DOHH2 (cell line): ENCODE data around the gene KCNC1.

Source experiments
- H3F3A ChIP-seq: fragments of 200-600 bp; sonication (generic), shearing (Covaris generic); 2 replicates; pipeline ENCODE4 v1.6.0; 2016; ENCODE audit warnings: antibody characterized with exemption, mild to moderate bottlenecking; ENCODE audit not compliant: control insufficient read depth, insufficient read depth
- H3K27ac ChIP-seq: fragments of 200-600 bp; sonication (generic); 2 replicates; pipeline ENCODE4 v1.5.1; 2014; ENCODE audit warnings: low read depth, mild to moderate bottlenecking, low read length, moderate library complexity
- H3K27me3 ChIP-seq: fragments of 200-600 bp; sonication (generic); 2 replicates; pipeline ENCODE4 v1.6.1; 2014; ENCODE audit warnings: mild to moderate bottlenecking, low read length, mixed read lengths; ENCODE audit not compliant: control insufficient read depth
- H3K36me3 ChIP-seq: fragments of 200-600 bp; sonication (generic); 2 replicates; pipeline ENCODE4 v1.6.1; 2014; ENCODE audit warnings: mild to moderate bottlenecking, low read length, moderate library complexity, mixed read lengths; ENCODE audit not compliant: control insufficient read depth
- H3K4me1 ChIP-seq: fragments of 200-600 bp; sonication (generic); 2 replicates; pipeline ENCODE4 v1.6.1; 2014; ENCODE audit warnings: mild to moderate bottlenecking, low read length, mixed read lengths; ENCODE audit not compliant: control insufficient read depth
- H3K4me2 ChIP-seq: fragments of 200-600 bp; sonication (generic); 2 replicates; pipeline ENCODE4 v1.6.0; 2014; ENCODE audit warnings: mild to moderate bottlenecking, low read length, moderate library complexity
- H3K4me3 ChIP-seq: fragments of 200-600 bp; sonication (generic); 2 replicates; pipeline ENCODE4 v1.5.1; 2014; ENCODE audit warnings: mild to moderate bottlenecking, low read length, mixed read lengths
- H3K79me2 ChIP-seq: fragments of 200-600 bp; sonication (generic); 2 replicates; pipeline ENCODE4 v1.6.1; 2014; ENCODE audit warnings: mild to moderate bottlenecking, low read length, mixed read lengths; ENCODE audit not compliant: control insufficient read depth
- H3K9me2 ChIP-seq: fragments of 200-600 bp; sonication (generic); replicated peaks from 2 replicates; pipeline ENCODE4 v1.6.1; 2014; ENCODE audit warnings: mild to moderate bottlenecking, low read length, mixed read lengths; ENCODE audit not compliant: control insufficient read depth
- H3K9me3 ChIP-seq: fragments of 200-600 bp; sonication (generic); 2 replicates; pipeline ENCODE4 v1.6.1; 2014; ENCODE audit warnings: antibody characterized with exemption, low read length, mixed read lengths; ENCODE audit not compliant: control insufficient read depth, insufficient read depth
- H4K20me1 ChIP-seq: fragments of 200-600 bp; sonication (generic); 2 replicates; pipeline ENCODE4 v1.6.0; 2014; ENCODE audit warnings: low read depth, mild to moderate bottlenecking, antibody characterized with exemption, low read length, moderate library complexity; ENCODE audit not compliant: control insufficient read depth, insufficient read depth
- EZH2phosphoT487 ChIP-seq: fragments of 200-600 bp; sonication (generic); IDR thresholded peaks from 2 replicates; pipeline ENCODE4 v1.6.1; 2017; ENCODE audit warnings: borderline replicate concordance, mild to moderate bottlenecking, antibody characterized with exemption, low read length, moderate library complexity, mixed read lengths
- TF ChIP-seq, protein P1 (sequence below): fragments of 200-600 bp; sonication (generic); IDR thresholded peaks from one replicate; pipeline ENCODE4 v1.5.1; 2014; ENCODE audit warnings: antibody characterized with exemption, mild to moderate bottlenecking, low read depth, low read length; ENCODE audit not compliant: poor library complexity, severe bottlenecking

KCNC1 gene

DNA sequence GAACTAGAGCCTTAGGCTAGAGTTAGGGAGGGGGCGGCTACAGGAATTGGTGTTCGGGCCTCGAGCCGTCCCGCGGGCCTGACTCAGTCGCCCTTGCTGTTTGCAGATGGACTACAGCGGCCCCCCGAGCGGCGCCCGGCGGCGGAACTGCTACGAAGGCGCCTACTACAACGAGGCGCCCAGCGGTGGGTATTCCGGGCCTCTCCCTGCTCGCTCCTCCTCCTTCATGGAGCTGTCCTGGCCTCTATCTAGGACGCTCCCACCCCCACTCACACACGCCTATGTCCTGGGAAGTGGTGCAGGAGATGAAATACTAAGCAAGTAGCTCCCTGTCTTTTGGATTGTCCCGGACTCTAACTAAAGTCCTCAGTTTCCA lies 13.8 kb upstream of the KCNC1 start:
- H3K36me3 ChIP-seq = no peaks in the 10 kb centered on the region
- no peaks in the 10 kb centered on the region for H3K9me2 ChIP-seq
- H3K4me2 ChIP-seq = no peak overlapping the region
- no peaks in the 10 kb centered on the region for H3K9me3 ChIP-seq
- H3K27me3 ChIP-seq = 0 out of 2 replicates have a peak, but pooled peaks cover 11% of the 10 kb centered on the region
- H3K4me1 ChIP-seq = no peaks in the 10 kb centered on the region
- H3K4me3 ChIP-seq = no peak overlapping the region
- no peaks in the 10 kb centered on the region for H3F3A ChIP-seq
- TF ChIP-seq, protein P1, sequence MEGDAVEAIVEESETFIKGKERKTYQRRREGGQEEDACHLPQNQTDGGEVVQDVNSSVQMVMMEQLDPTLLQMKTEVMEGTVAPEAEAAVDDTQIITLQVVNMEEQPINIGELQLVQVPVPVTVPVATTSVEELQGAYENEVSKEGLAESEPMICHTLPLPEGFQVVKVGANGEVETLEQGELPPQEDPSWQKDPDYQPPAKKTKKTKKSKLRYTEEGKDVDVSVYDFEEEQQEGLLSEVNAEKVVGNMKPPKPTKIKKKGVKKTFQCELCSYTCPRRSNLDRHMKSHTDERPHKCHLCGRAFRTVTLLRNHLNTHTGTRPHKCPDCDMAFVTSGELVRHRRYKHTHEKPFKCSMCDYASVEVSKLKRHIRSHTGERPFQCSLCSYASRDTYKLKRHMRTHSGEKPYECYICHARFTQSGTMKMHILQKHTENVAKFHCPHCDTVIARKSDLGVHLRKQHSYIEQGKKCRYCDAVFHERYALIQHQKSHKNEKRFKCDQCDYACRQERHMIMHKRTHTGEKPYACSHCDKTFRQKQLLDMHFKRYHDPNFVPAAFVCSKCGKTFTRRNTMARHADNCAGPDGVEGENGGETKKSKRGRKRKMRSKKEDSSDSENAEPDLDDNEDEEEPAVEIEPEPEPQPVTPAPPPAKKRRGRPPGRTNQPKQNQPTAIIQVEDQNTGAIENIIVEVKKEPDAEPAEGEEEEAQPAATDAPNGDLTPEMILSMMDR = no peak
- TF ChIP-seq EZH2phosphoT487 = no peak
- no peaks in the 10 kb centered on the region for H3K79me2 ChIP-seq
- H4K20me1 ChIP-seq = 0 out of 2 replicates have a peak, but pooled peaks cover 4% of the 10 kb centered on the region
- no peak overlapping the region for H3K27ac ChIP-seq

- no peaks in the 10 kb centered on the region for H3K36me3 ChIP-seq
- no peaks in the 10 kb centered on the region for H3K79me2 ChIP-seq
- H3F3A ChIP-seq = no peaks in the 10 kb centered on the region
- H3K27me3 ChIP-seq = peaks cover 4% of the 10 kb centered on the region; the same call in 1 of the 2 replicates
- no peak overlapping the region for H3K4me3 ChIP-seq
- H3K9me2 ChIP-seq = no peaks in the 10 kb centered on the region
- no peaks in the 10 kb centered on the region for H3K4me1 ChIP-seq
- H3K4me2 ChIP-seq = no peak overlapping the region
- no peak overlapping the region for H3K27ac ChIP-seq
- TF ChIP-seq EZH2phosphoT487 = no peak
- TF ChIP-seq, protein P1 = no peak
- H4K20me1 ChIP-seq = no peaks in the 10 kb centered on the region
- no peaks in the 10 kb centered on the region for H3K9me3 ChIP-seq
These were observed 13.2 kb upstream of the KCNC1 start for GRCh38 chr11:17721242-17721999.

- no peak overlapping the region for H3K27ac ChIP-seq
- no peak for TF ChIP-seq EZH2phosphoT487
- TF ChIP-seq, protein P1 = no peak
- H3K9me3 ChIP-seq = no peaks in the 10 kb centered on the region
- no peaks in the 10 kb centered on the region for H3K4me1 ChIP-seq
- H3K4me3 ChIP-seq = no peak overlapping the region
- no peak overlapping the region for H3K4me2 ChIP-seq
- no peaks in the 10 kb centered on the region for H3F3A ChIP-seq
- H3K9me2 ChIP-seq = no peaks in the 10 kb centered on the region
- no peaks in the 10 kb centered on the region for H3K36me3 ChIP-seq
- no peaks in the 10 kb centered on the region for H3K79me2 ChIP-seq
- no peaks in the 10 kb centered on the region for H4K20me1 ChIP-seq
- H3K27me3 ChIP-seq = no peaks in the 10 kb centered on the region; the same call in 1 of the 2 replicates
These were observed 12.5 kb upstream of the KCNC1 start for GRCh38 chr11:17722000-17722643.
